NB4 (cell line): ENCODE measurements around the gene SPAG9.

Experiments used
- POLR2A ChIP-seq: IDR thresholded peaks from 2 replicates; pipeline ENCODE4 v1.6.1; 2011; ENCODE audit warnings: mild to moderate bottlenecking; ENCODE audit not compliant: insufficient read length; ENCODE audit errors: extremely low read depth
- TF ChIP-seq, protein P1 (sequence below): IDR thresholded peaks from one replicate; pipeline ENCODE4 v1.5.1; 2012; ENCODE audit warnings: low read depth, low read length

DNA sequence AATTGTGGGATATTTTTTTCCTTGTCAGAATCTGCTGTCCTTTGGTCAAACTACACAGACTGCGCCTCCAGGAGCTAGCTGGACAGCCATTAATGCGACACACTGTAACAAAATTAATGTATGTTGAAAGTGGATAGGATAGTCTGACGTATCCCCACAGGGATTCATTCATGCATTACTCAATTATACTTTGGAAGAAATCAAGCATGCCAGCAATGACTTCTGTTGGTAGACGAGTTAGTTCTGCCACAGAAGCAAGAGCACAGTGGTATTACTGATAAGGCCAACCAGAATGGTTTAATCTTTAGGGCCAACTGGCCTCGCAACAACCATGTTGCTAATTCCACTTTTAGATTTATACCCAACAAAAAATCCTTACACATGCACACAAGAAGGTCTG is 148.1 kb downstream of the SPAG9 start:
- TF ChIP-seq, protein P1, sequence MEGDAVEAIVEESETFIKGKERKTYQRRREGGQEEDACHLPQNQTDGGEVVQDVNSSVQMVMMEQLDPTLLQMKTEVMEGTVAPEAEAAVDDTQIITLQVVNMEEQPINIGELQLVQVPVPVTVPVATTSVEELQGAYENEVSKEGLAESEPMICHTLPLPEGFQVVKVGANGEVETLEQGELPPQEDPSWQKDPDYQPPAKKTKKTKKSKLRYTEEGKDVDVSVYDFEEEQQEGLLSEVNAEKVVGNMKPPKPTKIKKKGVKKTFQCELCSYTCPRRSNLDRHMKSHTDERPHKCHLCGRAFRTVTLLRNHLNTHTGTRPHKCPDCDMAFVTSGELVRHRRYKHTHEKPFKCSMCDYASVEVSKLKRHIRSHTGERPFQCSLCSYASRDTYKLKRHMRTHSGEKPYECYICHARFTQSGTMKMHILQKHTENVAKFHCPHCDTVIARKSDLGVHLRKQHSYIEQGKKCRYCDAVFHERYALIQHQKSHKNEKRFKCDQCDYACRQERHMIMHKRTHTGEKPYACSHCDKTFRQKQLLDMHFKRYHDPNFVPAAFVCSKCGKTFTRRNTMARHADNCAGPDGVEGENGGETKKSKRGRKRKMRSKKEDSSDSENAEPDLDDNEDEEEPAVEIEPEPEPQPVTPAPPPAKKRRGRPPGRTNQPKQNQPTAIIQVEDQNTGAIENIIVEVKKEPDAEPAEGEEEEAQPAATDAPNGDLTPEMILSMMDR = no peak
- no peak for TF ChIP-seq POLR2A
